HG02798 (cell line): ENCODE measurements around the gene SSTR5.

Source experiments
- ATAC-seq: cut with Tn5 transposase; IDR thresholded peaks from one replicate; pipeline ENCODE4 v1.9.1; 2021; ENCODE audit warnings: mild to moderate bottlenecking; ENCODE audit not compliant: unreplicated experiment, poor library complexity

The SSTR5 gene

DNA sequence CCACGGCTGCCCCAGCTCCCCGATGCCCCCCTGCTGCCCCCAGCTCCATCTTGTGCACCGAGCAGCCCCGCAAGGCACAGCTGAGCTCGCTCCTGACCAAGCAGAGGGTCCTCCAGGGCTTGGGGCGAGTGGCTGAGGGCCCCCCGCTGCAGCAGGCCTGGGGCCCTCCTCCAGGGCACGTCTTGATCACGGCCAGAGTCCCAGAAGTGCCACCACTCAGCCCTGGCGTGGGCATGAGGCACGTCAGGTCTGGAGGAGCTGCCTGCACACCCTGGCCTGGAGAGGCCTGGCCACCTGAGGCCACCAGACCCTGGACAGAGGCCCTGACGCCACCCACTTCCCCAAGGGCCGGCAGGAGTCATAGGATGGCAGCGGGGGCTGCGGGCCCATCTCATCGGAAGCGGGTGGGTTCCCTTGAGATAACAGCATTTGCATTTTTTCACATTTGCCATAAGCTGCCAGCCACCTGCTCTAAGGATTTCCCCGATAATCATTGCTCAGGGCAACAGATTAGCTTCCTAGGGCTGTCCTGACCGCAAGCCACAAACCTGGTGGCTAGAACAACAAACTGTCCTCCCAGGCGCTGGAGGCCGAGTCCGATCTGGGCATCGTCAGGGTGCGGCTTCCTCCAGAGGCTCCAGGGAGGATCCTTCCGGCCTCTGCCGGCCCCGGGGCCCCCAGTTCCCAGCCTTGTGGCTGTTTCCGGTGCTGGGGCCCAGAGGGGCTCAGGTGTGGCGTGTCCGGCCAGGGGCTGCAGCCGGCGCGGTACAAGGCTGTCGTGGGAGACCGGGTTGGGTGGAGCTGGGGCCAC lies 47.4 kb downstream of the SSTR5 start:
- no peak for ATAC-seq

DNA sequence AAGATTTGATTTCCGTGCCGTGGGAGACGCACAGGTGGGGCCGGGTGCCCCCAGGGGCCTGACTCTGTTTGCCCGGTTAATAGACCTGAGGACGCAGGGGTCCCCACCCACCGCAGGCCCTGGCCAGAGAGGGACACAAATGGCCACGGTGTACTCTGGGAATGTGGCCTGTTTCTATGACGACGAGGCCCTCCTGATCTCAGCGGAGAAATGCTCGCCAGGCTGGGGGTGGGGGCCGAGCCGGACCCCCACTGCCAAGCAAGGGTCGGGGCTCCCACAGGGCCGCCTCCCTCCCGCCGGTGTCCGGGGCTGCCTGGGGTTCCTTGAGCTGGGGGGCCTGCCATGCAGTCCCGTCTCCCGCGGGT lies 48.0 kb downstream of the SSTR5 start:
- no peak for ATAC-seq

DNA sequence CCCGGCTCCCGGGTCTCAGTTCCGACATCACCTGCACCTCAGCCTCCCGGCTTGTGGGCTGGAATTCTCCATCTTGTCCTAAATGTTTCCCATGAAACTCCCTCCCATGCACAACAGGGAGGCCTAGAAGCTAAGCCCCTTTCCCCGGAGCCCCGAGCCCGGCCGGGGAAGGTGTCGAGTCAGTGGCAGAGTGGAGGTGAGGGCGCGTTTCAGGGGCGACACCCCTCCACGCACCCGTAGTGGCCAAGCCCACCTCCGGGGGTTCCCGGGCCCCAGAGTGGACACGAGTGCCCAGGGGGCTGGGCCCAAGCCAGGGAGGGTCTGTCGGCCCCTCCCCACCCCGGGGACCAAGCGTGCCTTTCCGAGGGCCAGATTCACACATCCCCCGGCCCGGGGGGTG lies 48.5 kb downstream of the SSTR5 start:
- no peak for ATAC-seq

DNA sequence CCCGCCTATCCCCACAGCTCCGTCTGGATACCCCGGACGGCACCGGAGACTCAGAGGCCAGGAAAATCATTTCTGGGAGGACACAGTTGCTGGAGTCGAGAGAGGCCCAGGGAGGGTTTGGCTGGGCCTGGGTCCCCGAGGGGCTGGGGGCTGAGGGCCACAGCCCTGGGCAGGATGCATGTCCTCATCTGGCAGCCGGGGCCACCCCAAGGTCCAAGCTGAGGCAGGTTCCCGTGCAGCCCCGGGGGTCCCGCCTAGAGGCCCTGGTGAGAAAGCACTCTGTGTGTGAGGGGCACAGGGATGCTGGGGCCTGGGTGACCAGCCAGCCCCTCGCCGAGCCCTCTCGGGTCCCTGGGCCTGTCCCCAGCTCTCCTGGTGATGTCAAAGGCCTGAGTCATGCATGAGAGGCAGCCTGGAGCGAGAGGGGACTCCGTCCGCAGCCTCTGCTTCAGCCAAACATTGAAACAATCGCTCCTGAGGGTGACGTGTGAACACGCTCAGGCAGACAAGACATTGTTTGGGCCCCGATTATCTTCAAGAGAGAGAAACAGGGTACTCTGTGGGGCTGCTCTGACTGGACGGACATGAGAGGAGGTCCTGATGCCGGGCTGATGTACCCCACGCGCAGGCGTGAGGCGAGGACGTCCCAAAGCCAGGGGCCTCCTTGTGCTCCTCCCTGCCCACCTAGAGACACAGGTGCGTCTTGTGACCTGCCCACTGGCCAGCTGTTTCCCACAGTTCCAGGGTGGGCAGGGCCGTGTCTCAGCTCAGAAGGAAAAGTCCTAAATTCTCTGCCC lies 49.3 kb downstream of the SSTR5 start:
- ATAC-seq = no peak

DNA sequence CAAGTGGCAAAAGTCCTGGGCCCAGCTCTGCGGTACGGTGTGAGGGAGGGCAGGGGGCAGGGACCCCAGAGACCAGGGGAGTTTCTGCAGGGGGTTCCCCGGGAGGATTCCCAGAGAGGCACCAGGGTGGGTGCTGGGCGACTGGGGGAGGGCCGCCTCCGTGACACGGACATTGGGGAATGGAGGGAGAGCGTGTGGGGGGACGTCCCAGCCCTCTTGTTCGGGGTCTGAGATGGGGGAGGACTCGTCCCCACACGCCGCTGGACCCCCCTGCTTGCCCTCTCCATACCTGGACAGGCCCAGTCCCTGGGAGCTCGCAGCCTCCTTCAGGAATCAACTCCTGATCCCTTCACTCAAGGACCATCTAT lies 49.8 kb downstream of the SSTR5 start:
- no peak for ATAC-seq

DNA sequence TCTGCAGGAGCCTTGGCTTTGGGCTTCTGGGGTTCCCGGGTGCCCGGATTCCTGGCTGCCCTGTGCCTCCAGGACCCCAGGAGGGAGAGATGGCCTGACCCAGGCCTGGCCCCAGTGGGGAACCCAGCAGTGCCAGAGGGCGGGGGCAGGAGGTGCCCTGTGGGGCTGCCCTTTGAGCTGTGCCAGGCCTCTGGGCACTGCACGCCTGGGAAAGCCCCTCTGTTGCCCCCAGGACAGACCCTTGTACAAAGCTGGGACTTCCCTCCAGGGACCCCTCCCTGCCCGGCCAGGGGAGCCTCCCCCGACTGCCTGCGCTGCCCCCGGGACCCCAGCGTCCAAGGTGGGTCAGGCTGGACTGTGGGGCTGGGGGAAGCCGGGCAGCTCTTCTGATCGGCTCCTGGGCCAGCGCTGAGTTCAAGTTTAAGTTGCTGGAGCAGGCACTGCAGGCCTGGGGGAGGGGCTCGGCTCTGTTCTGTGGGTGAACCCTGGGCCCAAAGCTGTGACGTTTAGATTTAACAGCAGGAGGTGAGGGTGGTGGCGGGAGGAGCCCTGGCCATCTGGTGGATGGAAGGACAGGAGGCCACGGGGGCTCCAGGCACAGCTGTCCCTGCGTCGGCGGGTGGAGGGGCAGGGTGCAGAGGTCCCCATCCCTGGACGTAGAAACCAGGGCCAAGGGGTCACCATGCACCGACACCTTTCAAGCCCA lies 51.1 kb downstream of the SSTR5 start:
- ATAC-seq = no peak

DNA sequence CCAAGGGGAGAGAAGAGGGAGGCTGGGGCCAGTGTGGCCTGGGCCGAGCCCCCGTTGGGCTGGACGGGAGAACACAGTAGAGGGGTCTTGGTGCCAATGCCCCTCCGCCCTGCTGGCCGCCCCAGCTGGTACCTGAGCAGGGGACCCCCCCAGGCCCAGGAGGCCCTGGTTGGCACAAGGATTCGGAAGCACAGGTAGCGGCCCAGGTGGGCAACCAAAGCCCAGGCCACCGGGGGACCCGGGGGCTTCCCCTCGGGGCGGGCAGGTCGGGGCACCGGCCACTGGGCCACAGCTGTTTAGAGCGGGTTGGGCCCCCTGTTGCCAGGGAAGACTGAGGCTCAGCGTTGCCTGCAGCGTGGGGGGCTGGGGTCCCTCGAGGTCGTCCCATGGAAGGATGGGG lies 51.7 kb downstream of the SSTR5 start:
- no peak for ATAC-seq

DNA sequence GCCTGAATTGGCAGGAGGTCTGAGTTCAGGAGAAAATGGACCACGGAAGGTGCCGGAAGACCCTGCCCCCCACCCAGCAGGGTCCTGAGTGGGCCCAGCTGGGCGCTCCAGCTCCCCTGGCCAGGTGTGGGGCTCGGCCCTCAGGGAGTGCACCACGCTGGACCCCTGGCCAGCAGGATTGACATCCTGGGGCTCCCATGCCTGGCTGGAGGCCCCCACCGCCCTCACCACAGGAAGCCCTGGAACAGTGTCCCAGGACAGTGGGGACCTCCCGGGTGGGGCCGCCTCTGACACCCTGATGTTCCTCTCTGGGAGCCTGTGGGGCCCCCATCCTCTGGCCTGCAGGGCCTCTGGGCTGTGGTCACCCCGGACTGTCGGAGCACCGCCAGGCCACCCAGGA lies 52.2 kb downstream of the SSTR5 start:
- ATAC-seq = no peak

DNA sequence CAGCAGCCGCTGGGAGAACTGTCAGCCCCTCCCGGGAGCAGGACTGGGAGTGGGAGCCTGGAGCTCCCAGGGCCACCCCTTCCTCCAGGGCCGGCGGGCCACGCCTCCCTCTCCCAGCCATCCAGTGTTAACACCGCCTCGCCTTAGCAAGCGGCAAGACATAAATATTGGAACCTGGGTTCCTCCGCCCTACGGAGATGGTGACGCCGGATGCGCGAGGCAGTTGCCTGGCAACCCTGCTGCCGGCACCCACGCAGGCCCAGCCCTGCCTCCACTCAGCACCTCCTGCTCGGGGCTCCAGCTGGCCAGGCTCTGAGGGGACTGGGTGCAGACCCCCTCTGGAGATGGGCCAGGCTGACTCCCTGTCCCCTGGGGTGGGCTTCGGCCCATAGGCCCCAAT lies 52.9 kb downstream of the SSTR5 start:
- no peak for ATAC-seq

DNA sequence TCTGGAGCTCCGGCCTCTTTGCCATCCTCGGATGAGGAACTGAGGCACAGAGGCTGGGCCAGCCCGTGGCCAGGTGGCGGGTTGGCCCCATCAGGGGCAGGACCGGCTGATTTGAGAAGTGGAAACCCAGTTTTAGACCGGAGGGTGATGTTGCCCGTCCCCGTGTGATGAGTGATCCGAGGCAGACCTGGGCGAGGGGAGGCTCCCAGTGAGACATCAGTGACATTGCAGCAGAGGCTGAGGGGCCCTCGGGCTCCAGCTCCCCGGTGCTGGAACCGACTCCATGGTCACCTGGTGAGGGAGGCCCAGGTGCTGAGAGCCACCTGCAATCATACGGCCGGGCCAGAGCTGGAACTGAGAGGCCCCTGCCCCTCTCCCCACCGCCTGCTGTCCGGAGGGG lies 53.5 kb downstream of the SSTR5 start:
- no peak for ATAC-seq

DNA sequence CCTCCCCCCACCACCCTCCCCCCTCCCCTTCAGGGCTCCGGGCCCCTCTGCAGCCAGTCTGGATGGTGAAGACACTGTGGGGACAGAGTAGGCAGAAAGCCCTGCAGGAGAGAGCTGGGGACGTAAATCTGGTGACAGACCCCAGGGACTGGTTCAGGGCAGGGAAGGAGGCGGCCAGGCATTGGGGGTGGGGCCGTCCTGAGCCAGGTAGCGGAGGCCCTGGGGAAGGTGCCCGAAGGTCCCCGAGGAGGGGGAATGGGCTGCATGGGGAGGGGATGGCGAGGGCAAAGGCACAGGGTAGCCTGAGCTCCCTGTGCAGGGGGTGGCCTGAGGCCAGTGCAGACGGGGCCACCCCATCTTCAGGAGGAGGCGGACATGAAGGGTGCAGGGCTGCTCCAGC lies 54.0 kb downstream of the SSTR5 start:
- ATAC-seq = no peak

DNA sequence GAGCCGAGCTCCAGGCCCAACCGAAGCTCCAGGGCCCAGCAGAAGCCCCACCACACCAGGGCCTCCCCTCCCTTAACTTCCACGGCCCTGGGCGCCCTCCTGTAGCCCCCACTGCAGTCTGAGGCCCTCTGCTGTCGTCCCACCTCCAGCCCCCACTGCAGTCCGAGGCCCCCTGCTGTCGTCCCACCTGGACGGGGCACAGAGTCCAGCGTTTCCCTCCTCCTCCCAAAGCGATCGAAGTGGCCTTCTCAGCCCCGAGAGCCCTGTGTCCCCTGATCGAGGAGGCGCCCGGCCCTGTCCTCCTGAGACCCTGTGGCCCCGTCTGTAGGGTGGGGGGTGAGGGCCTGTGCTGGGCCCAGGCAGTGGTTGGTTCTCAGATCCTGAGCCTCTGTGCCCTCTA lies 54.6 kb downstream of the SSTR5 start:
- no peak for ATAC-seq

DNA sequence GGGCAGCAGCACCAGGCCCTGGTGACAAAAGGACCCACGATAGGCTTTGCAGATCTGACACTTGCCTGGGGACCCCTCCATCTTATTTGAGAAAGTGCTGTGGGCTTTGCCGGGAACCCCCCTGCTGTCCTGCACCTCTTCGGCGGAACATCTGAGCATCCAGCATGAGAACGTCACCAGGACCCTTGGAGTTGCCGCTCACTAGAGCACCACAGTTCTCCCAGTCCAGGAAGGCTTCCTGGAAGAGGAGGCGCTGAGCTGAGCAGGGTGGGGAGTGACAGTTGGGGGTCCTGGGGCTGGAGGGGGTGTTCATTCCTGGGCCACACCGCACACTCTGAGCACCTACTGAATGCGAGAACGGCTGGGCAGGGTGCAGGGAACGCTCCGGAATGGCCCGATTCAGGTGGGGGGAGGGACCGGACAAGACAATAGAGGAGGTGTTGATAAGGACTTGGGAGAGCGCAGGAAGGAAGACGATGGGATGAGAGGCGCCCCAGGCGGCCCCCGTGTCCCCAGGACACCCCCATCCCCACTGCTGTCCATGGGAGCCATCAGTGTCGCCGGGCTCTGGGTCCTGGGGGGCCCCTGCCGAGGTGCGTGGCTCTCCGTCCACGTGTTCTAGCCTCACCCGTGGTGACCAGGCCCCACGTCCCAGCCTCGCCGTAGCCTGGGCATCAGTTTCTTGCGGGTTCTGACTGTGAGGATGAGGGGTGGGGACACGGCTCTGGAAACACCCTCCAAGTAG lies 55.6 kb downstream of the SSTR5 start:
- ATAC-seq = no peak

DNA sequence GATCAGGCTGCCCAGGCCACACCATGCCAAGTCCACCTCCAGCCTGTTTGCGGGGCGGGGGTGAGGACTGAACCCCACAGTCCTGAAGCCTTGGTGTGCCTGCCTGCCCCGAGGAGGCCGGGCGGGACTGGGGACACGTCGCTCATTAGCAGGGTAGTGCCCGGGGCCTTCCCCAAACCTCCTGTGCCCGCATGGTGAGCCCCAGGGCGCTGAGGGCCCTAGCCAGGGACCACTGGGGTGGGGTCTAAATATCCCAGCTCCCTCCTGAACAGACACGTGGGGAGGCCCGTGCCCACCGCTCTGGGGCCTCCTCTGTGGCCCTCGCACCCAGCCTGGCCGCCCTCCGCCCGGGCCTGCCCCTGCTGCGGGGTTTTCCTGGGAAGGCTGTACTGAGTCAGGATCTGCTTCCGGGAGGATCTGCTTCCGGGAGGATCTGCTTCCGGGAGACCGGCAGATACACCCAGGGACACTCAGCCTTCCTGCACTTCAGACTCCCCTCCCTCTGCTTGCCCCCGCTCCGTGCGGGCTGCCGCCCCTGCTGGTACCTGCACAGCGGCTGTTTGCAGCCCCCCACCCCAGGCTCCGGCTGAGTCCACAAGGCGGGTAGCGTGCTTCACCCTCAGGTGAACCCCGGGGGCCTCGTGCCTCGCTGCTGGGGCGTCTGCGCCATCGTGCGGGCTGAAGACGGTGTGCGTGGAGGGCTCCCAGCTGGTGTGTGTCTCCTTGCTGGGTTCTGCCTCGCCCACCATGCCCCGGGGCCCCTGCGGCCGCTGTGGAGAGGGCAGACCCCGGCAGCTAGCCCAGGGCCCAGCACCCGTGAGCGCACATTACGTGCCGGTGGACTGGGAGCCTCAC lies 56.8 kb downstream of the SSTR5 start:
- no peak for ATAC-seq

DNA sequence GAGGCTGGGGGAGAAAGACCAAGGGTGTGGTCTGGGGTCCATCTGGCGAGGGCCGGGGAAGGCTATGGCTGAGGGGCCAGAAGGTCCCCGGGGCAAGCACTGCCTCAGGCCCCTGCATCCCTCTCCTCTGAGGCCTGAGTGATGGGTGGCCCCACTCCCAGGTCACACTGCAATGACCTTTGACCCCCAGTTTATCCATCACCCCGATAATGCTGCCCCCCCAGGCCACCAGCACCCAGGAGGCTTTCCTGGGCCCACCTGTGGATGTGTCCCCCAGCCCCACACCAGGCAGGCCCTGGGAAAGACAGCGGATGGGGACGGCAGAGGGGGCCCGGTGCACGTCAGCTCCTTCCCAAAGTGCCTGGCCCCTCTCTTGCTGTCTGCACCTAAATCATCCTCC lies 57.8 kb downstream of the SSTR5 start:
- ATAC-seq = no peak
